ENCODE data around the gene DFFB.

DNA sequence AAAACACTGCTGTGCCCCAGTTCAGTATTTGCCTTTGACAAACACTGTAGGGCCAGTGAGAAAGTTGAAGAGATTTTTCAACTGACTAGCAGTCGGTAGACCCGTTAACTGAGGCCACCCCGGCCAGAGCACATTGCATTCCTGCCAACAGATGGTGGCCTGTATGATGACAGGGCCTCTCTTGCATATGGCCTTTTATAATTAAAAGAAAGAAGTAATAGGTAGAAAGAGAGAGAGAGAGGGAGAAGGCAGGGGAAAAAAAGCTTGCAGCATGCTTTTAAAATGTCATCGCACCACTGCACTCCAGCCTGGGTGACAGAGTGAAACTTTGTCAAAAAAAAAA is 47.5 kb downstream of the DFFB start:
- TF ChIP-seq EZH2 (IDR thresholded peaks at IDR 0.05; ENCODE audit: borderline replicate concordance, low read depth, low read length) (no peak), ZZZ3 (IDR thresholded peaks at IDR 0.05) (no peak), ZNF79 (CRISPR knock-in tag; IDR thresholded peaks at IDR 0.05; ENCODE audit: low read depth) (no peak), FOXP1 (CRISPR knock-in tag; IDR thresholded peaks at IDR 0.05) (no peak), BHLHE40 (IDR thresholded peaks at IDR 0.05; ENCODE audit: low read length) (no peak), FOXM1 (IDR thresholded peaks at IDR 0.05; ENCODE audit: low read depth) (no peak), FOXM1 (CRISPR knock-in tag; IDR thresholded peaks at IDR 0.05; ENCODE audit: low read depth) (no peak), ZNF274 (IDR thresholded peaks at IDR 0.05; ENCODE audit: borderline replicate concordance, low read depth, low read length) (no peak), MTA2 (IDR thresholded peaks at IDR 0.05; ENCODE audit: low read depth) (no peak), CBX3 (IDR thresholded peaks at IDR 0.05; ENCODE audit: borderline replicate concordance in 1 of 2, low read length in 2 of 2) (no peak)
- TF ChIP-seq, protein P1, sequence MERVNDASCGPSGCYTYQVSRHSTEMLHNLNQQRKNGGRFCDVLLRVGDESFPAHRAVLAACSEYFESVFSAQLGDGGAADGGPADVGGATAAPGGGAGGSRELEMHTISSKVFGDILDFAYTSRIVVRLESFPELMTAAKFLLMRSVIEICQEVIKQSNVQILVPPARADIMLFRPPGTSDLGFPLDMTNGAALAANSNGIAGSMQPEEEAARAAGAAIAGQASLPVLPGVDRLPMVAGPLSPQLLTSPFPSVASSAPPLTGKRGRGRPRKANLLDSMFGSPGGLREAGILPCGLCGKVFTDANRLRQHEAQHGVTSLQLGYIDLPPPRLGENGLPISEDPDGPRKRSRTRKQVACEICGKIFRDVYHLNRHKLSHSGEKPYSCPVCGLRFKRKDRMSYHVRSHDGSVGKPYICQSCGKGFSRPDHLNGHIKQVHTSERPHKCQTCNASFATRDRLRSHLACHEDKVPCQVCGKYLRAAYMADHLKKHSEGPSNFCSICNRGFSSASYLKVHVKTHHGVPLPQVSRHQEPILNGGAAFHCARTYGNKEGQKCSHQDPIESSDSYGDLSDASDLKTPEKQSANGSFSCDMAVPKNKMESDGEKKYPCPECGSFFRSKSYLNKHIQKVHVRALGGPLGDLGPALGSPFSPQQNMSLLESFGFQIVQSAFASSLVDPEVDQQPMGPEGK (CRISPR knock-in tag; IDR thresholded peaks at IDR 0.05; ENCODE audit: borderline replicate concordance): no peak
- TF ChIP-seq, protein P2, sequence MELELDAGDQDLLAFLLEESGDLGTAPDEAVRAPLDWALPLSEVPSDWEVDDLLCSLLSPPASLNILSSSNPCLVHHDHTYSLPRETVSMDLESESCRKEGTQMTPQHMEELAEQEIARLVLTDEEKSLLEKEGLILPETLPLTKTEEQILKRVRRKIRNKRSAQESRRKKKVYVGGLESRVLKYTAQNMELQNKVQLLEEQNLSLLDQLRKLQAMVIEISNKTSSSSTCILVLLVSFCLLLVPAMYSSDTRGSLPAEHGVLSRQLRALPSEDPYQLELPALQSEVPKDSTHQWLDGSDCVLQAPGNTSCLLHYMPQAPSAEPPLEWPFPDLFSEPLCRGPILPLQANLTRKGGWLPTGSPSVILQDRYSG (tag; conservative IDR thresholded peaks at IDR 0.05; ENCODE audit: low read depth): no peak
- TF ChIP-seq, protein P3, sequence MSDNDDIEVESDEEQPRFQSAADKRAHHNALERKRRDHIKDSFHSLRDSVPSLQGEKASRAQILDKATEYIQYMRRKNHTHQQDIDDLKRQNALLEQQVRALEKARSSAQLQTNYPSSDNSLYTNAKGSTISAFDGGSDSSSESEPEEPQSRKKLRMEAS (CRISPR knock-in tag; IDR thresholded peaks at IDR 0.05): no peak
- TF ChIP-seq, protein P4, sequence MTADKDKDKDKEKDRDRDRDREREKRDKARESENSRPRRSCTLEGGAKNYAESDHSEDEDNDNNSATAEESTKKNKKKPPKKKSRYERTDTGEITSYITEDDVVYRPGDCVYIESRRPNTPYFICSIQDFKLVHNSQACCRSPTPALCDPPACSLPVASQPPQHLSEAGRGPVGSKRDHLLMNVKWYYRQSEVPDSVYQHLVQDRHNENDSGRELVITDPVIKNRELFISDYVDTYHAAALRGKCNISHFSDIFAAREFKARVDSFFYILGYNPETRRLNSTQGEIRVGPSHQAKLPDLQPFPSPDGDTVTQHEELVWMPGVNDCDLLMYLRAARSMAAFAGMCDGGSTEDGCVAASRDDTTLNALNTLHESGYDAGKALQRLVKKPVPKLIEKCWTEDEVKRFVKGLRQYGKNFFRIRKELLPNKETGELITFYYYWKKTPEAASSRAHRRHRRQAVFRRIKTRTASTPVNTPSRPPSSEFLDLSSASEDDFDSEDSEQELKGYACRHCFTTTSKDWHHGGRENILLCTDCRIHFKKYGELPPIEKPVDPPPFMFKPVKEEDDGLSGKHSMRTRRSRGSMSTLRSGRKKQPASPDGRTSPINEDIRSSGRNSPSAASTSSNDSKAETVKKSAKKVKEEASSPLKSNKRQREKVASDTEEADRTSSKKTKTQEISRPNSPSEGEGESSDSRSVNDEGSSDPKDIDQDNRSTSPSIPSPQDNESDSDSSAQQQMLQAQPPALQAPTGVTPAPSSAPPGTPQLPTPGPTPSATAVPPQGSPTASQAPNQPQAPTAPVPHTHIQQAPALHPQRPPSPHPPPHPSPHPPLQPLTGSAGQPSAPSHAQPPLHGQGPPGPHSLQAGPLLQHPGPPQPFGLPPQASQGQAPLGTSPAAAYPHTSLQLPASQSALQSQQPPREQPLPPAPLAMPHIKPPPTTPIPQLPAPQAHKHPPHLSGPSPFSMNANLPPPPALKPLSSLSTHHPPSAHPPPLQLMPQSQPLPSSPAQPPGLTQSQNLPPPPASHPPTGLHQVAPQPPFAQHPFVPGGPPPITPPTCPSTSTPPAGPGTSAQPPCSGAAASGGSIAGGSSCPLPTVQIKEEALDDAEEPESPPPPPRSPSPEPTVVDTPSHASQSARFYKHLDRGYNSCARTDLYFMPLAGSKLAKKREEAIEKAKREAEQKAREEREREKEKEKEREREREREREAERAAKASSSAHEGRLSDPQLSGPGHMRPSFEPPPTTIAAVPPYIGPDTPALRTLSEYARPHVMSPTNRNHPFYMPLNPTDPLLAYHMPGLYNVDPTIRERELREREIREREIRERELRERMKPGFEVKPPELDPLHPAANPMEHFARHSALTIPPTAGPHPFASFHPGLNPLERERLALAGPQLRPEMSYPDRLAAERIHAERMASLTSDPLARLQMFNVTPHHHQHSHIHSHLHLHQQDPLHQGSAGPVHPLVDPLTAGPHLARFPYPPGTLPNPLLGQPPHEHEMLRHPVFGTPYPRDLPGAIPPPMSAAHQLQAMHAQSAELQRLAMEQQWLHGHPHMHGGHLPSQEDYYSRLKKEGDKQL (CRISPR knock-in tag; IDR thresholded peaks at IDR 0.05; ENCODE audit: borderline replicate concordance): no peak

Data from K562 (cell line).